ENCODE data around the gene CCDC70.

The CCDC70 gene

GRCh38 chr13:51846756-51847155 is 15.0 kb upstream of the CCDC70 start:
- H3K27ac ChIP-seq: no peak overlapping the region
- TF ChIP-seq ZFX (IDR thresholded peaks at IDR 0.05; ENCODE audit: borderline replicate concordance): no peak
- TF ChIP-seq CTCF (IDR thresholded peaks at IDR 0.05): no peak

DNA sequence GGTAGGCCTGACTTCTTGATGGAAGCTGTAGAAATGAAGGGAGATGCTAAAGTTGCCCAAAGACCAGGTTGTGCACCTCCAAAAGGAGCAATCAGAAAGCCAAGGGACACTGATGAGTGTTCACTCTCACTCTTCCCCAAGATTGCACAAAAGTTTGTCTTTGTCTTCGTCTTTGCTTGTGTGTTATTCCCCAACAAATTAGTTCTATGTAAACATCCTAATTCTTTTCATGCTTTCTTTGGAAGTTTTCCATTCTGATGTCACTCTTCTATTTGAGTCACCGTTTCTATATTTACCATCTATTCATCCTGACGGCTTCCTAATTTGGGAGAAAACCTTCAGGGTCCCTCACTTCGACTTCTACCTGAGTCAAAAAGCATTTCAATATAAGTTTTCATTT is 13.1 kb upstream of the CCDC70 start:
- peak overlapping the region; percentile 41 for H3K27ac ChIP-seq
- TF ChIP-seq ZFX (IDR thresholded peaks at IDR 0.05; ENCODE audit: borderline replicate concordance) (no peak), CTCF (IDR thresholded peaks at IDR 0.05) (no peak)

- no peak for TF ChIP-seq ZFX (IDR thresholded peaks at IDR 0.05; ENCODE audit: borderline replicate concordance)
- TF ChIP-seq CTCF (IDR thresholded peaks at IDR 0.05): peak; percentile 81
- H3K27ac ChIP-seq: peak overlapping the region; percentile 41
Measured at GRCh38 chr13:51849145-51850101, 12.3 kb upstream of the CCDC70 start.

DNA sequence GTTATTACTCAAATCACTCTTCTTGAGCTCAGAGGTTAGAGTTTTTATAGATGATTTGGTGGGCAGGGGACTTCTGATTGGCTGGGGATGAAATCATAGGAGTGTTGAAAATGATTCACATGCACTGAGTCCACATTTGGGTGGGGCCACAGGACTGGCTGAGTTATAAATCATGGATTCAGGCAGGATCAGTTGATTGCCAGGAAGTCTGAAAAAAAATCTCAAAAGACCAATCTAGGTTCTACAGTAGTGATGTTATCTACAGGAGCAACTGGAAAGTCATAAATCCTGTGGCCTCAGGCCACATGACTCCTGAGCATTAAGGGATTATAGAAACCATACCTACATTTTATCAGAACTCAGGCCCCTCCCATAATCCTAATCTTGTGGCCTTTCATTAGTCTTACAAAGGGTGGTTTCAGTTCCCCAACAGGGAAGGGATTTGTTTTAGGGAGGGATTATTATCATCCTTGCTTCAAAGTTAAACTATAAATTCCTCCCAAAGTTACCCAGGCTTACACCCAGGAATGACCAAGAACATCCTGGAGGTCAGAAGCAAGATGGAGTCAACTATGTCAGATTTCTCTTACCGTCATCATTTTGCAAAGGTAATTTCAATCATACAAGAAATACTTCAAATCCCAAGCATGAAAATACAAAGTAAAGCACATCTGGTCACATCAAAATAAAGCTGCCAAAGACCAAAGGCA is 5.6 kb upstream of the CCDC70 start:
- TF ChIP-seq ZFX (IDR thresholded peaks at IDR 0.05; ENCODE audit: borderline replicate concordance): no peak
- H3K27ac ChIP-seq: peak overlapping the region; percentile 63

- peak overlapping the region; percentile 63 for H3K27ac ChIP-seq
- no peak for TF ChIP-seq ZFX (IDR thresholded peaks at IDR 0.05; ENCODE audit: borderline replicate concordance)
- no peak for TF ChIP-seq CTCF (IDR thresholded peaks at IDR 0.05)
Measured at GRCh38 chr13:51856998-51857397, 4.8 kb upstream of the CCDC70 start.

- no peak for TF ChIP-seq CTCF (IDR thresholded peaks at IDR 0.05)
- no peak for TF ChIP-seq ZFX (IDR thresholded peaks at IDR 0.05; ENCODE audit: borderline replicate concordance)
- peak overlapping the region; percentile 63 for H3K27ac ChIP-seq
Measured at GRCh38 chr13:51858433-51859247, 3.1 kb upstream of the CCDC70 start.

GRCh38 chr13:51862957-51863356 is 1.2 kb downstream of the CCDC70 start:
- no peak for TF ChIP-seq CTCF (IDR thresholded peaks at IDR 0.05)
- TF ChIP-seq ZFX (IDR thresholded peaks at IDR 0.05; ENCODE audit: borderline replicate concordance): no peak
- no peak overlapping the region for H3K27ac ChIP-seq
